ENCODE results near the gene DIAPH2.

Gene DIAPH2

GRCh38 chrX:97238632-97239031, 554.0 kb downstream of the DIAPH2 start:
- Histone ChIP-seq H3K27ac (no peak overlapping the region), H3K27me3 (no peaks in the 10 kb centered on the region), H3K36me3 (no peaks in the 10 kb centered on the region), H3K4me1 (ENCODE audit: control insufficient read depth in 1 of 2, insufficient read depth in 1 of 2, low read depth in 1 of 2, low read length in 1 of 2) (no peaks in the 10 kb centered on the region), H3K9me3 (no peaks in the 10 kb centered on the region), H3K4me3 (ENCODE audit: low read depth in 1 of 2, low read length in 1 of 2) (no peak overlapping the region)
- no peak for TF ChIP-seq CTCF (IDR thresholded peaks at IDR 0.05)

- H3K4me1 ChIP-seq (ENCODE audit: control insufficient read depth in 1 of 2, insufficient read depth in 1 of 2, low read depth in 1 of 2, low read length in 1 of 2): no peaks in the 10 kb centered on the region
- H3K4me3 ChIP-seq (ENCODE audit: low read depth in 1 of 2, low read length in 1 of 2): no peak overlapping the region
- H3K27me3 ChIP-seq: no peaks in the 10 kb centered on the region
- no peaks in the 10 kb centered on the region for H3K36me3 ChIP-seq
- no peaks in the 10 kb centered on the region for H3K9me3 ChIP-seq
- TF ChIP-seq CTCF (IDR thresholded peaks at IDR 0.05): no peak
- no peak overlapping the region for H3K27ac ChIP-seq
Measured at GRCh38 chrX:97252111-97252510, 567.5 kb downstream of the DIAPH2 start.

GRCh38 chrX:97260679-97261078, 576.0 kb downstream of the DIAPH2 start:
- no peak overlapping the region for H3K27ac ChIP-seq
- no peaks in the 10 kb centered on the region for H3K27me3 ChIP-seq
- H3K4me1 ChIP-seq (ENCODE audit: control insufficient read depth in 1 of 2, insufficient read depth in 1 of 2, low read depth in 1 of 2, low read length in 1 of 2): no peaks in the 10 kb centered on the region
- H3K9me3 ChIP-seq: no peaks in the 10 kb centered on the region
- no peak overlapping the region for H3K4me3 ChIP-seq (ENCODE audit: low read depth in 1 of 2, low read length in 1 of 2)
- no peaks in the 10 kb centered on the region for H3K36me3 ChIP-seq
- TF ChIP-seq CTCF (IDR thresholded peaks at IDR 0.05): no peak

GRCh38 chrX:97266406-97267121, 581.9 kb downstream of the DIAPH2 start:
- no peaks in the 10 kb centered on the region for H3K27me3 ChIP-seq
- H3K4me1 ChIP-seq (ENCODE audit: control insufficient read depth in 1 of 2, insufficient read depth in 1 of 2, low read depth in 1 of 2, low read length in 1 of 2): no peaks in the 10 kb centered on the region
- no peak for TF ChIP-seq CTCF (IDR thresholded peaks at IDR 0.05)
- H3K27ac ChIP-seq: no peak overlapping the region
- H3K9me3 ChIP-seq: no peaks in the 10 kb centered on the region
- no peaks in the 10 kb centered on the region for H3K36me3 ChIP-seq
- no peak overlapping the region for H3K4me3 ChIP-seq (ENCODE audit: low read depth in 1 of 2, low read length in 1 of 2)

GRCh38 chrX:97267396-97268181, 582.9 kb downstream of the DIAPH2 start:
- Histone ChIP-seq H3K27me3 (no peaks in the 10 kb centered on the region), H3K36me3 (no peaks in the 10 kb centered on the region), H3K27ac (no peak overlapping the region), H3K4me1 (ENCODE audit: control insufficient read depth in 1 of 2, insufficient read depth in 1 of 2, low read depth in 1 of 2, low read length in 1 of 2) (no peaks in the 10 kb centered on the region), H3K9me3 (no peaks in the 10 kb centered on the region), H3K4me3 (ENCODE audit: low read depth in 1 of 2, low read length in 1 of 2) (no peak overlapping the region)
- no peak for TF ChIP-seq CTCF (IDR thresholded peaks at IDR 0.05)

All from neutrophil (primary cell).